K562 (cell line): Measurements from ENCODE around the gene TMEM270. TPM values are rescaled to one million over a fixed set of nuclear protein-coding genes. Genes with fewer than 3 reads are reported as not detected.

Experiments used
- ATAC-seq: fragments of 200-7000 bp; cut with Tn5 transposase; 3 replicates; pipeline ENCODE4 v1.9.1; 2020; ENCODE audit warnings: moderate library complexity
- BruUV-seq: library from RNA; stranded (reverse); fragments of 400-500 nt; replicated peaks from 2 replicates; lab custom pipeline; 2021; lab: Mats Ljungman, UMichigan
- CTCF ChIA-PET: fragments of 300-600 bp; formaldehyde crosslinking; extraction: SDS; loops from one replicate; lab custom pipeline; 2021; ENCODE audit warnings: low intra/inter-chr PET ratio; lab: Yijun Ruan, JAX
- POLR2A ChIA-PET: fragments of 300-600, 350-650 bp; sonication (Branson Sonifier 250); formaldehyde crosslinking; extraction: SDS; loops from one replicate; lab custom pipeline; 2021; ENCODE audit warnings: antibody characterized with exemption, inconsistent platforms; lab: Yijun Ruan, JAX
- DNase-seq, 4 experiments: peaks; one replicate each; pipeline versions ENCODE4 v3.0.0 to v3.0.0-alpha.2; 2011 to 2018; ENCODE audit warnings: low spot score in 3 of 4, mixed read lengths in 3 of 4; ENCODE audit errors: extremely low read depth in 1 of 4
- FAIRE-seq: peaks from 2 replicates; lab custom pipeline; 2011; peaks lifted over from hg19 to GRCh38; lab: Jason Lieb, UNC
- H2AFZ ChIP-seq: 2 replicates; pipeline ENCODE4 v1.6.0; 2011; ENCODE audit warnings: low read depth, low read length, control low read depth, inconsistent platforms
- H3K27ac ChIP-seq: fragments of 200-600 bp; 3 replicates; pipeline ENCODE4 v1.8.0; 2011; ENCODE audit warnings: low read depth, mild to moderate bottlenecking, control low read depth, inconsistent platforms, low read length, moderate library complexity, mixed read lengths; ENCODE audit errors: extremely low read depth
- H3K27me3 ChIP-seq, 2 experiments: fragments of 300-600 bp in 1 of 2; 2 replicates in 1 of 2; 3 replicates in 1 of 2; pipeline versions ENCODE4 v1.6.0 to v1.8.0; 2011; ENCODE audit warnings: inconsistent platforms in 2 of 2, low read length in 2 of 2, mild to moderate bottlenecking in 1 of 2, mixed read lengths in 1 of 2, moderate library complexity in 1 of 2; ENCODE audit not compliant: control insufficient read depth in 2 of 2, insufficient read depth in 2 of 2
- H3K36me3 ChIP-seq: fragments of 300-600 bp; 3 replicates; pipeline ENCODE4 v1.8.0; 2011; ENCODE audit warnings: mild to moderate bottlenecking, low read length, inconsistent platforms; ENCODE audit not compliant: control insufficient read depth, insufficient read depth
- H3K4me1 ChIP-seq, 2 experiments: fragments of 200-600 bp in 1 of 2; replicated peaks in 1 of 2; 2 replicates in 1 of 2; 3 replicates in 1 of 2; pipeline versions ENCODE4 v1.5.1 to v1.8.0; 2011; ENCODE audit warnings: inconsistent platforms in 2 of 2, low read length in 2 of 2, mild to moderate bottlenecking in 1 of 2, mixed read lengths in 1 of 2, moderate library complexity in 1 of 2; ENCODE audit not compliant: control insufficient read depth in 2 of 2, insufficient read depth in 2 of 2
- H3K4me2 ChIP-seq: 2 replicates; pipeline ENCODE4 v1.6.1; 2011; ENCODE audit warnings: low read length, control low read depth, inconsistent platforms, mixed read lengths; ENCODE audit not compliant: insufficient read depth
- H3K4me3 ChIP-seq: fragments of 200-600 bp; sonication (generic), shearing (Covaris generic); 2 replicates; pipeline ENCODE4 v1.5.1; 2016; ENCODE audit warnings: control low read depth, inconsistent platforms
- H3K79me2 ChIP-seq: fragments of 200-600 bp; 3 replicates; pipeline ENCODE4 v1.8.0; 2011; ENCODE audit warnings: low read length, inconsistent platforms; ENCODE audit not compliant: control insufficient read depth, insufficient read depth
- H3K9ac ChIP-seq, 2 experiments: 2 replicates each; pipeline versions ENCODE4 v1.6.0 to v1.6.1; 2011; ENCODE audit warnings: low read depth in 2 of 2, low read length in 2 of 2, control low read depth in 1 of 2, inconsistent platforms in 1 of 2, mild to moderate bottlenecking in 1 of 2, mixed read lengths in 1 of 2; ENCODE audit not compliant: insufficient read depth in 1 of 2
- H3K9me1 ChIP-seq: one replicate; pipeline ENCODE4 v1.6.0; 2011; ENCODE audit warnings: inconsistent platforms, mild to moderate bottlenecking, low read length, moderate library complexity; ENCODE audit not compliant: control insufficient read depth, insufficient read depth
- H3K9me3 ChIP-seq: replicated peaks from 2 replicates; pipeline ENCODE4 v1.5.1; 2011; ENCODE audit warnings: low read depth, low read length, inconsistent platforms; ENCODE audit not compliant: control insufficient read depth, insufficient read depth
- H4K20me1 ChIP-seq: replicated peaks from 2 replicates; pipeline ENCODE4 v1.6.1; 2011; ENCODE audit warnings: low read length, inconsistent platforms, mixed read lengths; ENCODE audit not compliant: control insufficient read depth, insufficient read depth
- C11orf30 ChIP-seq: fragments of 450-650 bp; IDR thresholded peaks from 2 replicates; pipeline ENCODE4 v1.6.1; 2016; ENCODE audit warnings: low read depth, mild to moderate bottlenecking
- DPF2 ChIP-seq: fragments of 450-650 bp; IDR thresholded peaks from 2 replicates; pipeline ENCODE4 v1.6.1; 2016
- EGR1 ChIP-seq: fragments of 450-650 bp; conservative IDR thresholded peaks from 2 replicates; pipeline ENCODE4 v1.6.1; 2017; ENCODE audit warnings: mild to moderate bottlenecking
- GATAD2B ChIP-seq: fragments of 450-650 bp; IDR thresholded peaks from 2 replicates; pipeline ENCODE4 v1.6.1; 2017; ENCODE audit warnings: mild to moderate bottlenecking, borderline replicate concordance
- POLR2AphosphoS2 ChIP-seq: IDR thresholded peaks from 2 replicates; pipeline ENCODE4 v1.6.1; 2012; ENCODE audit warnings: low read length, improper control_type of control experiment
- ZEB2 ChIP-seq: fragments of 450-650 bp; IDR thresholded peaks from 2 replicates; pipeline ENCODE4 v1.6.1; 2016
- ZFP36 ChIP-seq: fragments of 150-350 bp; IDR thresholded peaks from 2 replicates; pipeline ENCODE4 v1.6.1; 2018; ENCODE audit warnings: low read length, low read depth; ENCODE audit not compliant: partially characterized antibody
- WGBS: fragments of 100-300 bp; shearing (Covaris generic); methylation state at CpG from one replicate; pipeline ENCODE4 v1.1.6; 2016; ENCODE audit warnings: low coverage, mixed read lengths; ENCODE audit not compliant: insufficient coverage; ENCODE audit errors: missing lambda C conversion rate; 5-methylcytosine and 5-hydroxymethylcytosine counted together
- in situ Hi-C: fragments of 300-500 bp; cut with MboI; formaldehyde crosslinking; loops from 4 replicates; pipeline ENCODE4 v1.15.0; 2018; ENCODE audit warnings: inconsistent platforms, mixed read lengths
- intact Hi-C: fragments of 100-400 bp; cut with micrococcal nuclease; formaldehyde crosslinking; loops from 2 replicates; pipeline ENCODE4 v1.14.2; 2022
- polyA plus RNA-seq, 8 experiments: library from polyadenylated mRNA; depleted of rRNA in 4 of 8; stranded (reverse) in 5 of 8; unstranded in 3 of 8; fragments of >200 nt; fragmentation: Nextera tagmentation in 2 of 8; fragmentation: Illumina TruSeq in 1 of 8; extraction: Ambion mirVana in 2 of 8; extraction: Trizol in 1 of 8; gene quantifications; 2 replicates each; pipeline versions ENCODE4 v1.2.1 to v1.2.3, GENCODE V29; 2011 to 2014; ENCODE audit warnings: inconsistent platforms in 1 of 8, missing spikeins in 1 of 8
- total RNA-seq, 7 experiments: library from RNA; depleted of rRNA in 6 of 7; stranded (reverse); fragments of >200 nt in 6 of 7; fragmentation: Illumina TruSeq in 2 of 7; extraction: Trizol in 2 of 7; gene quantifications; 2 replicates each; pipeline versions ENCODE4 v1.2.1 to v1.2.3, GENCODE V29; 2011 to 2021; ENCODE audit warnings: low replicate concordance in 1 of 7
- TF ChIP-seq, protein P1 (sequence below), 2 experiments: fragments of 450-650 bp; IDR thresholded peaks; 2 replicates each; pipeline ENCODE4 v1.6.1; 2016; ENCODE audit warnings: mild to moderate bottlenecking in 2 of 2, borderline replicate concordance in 1 of 2, low read depth in 1 of 2, moderate library complexity in 1 of 2
- TF ChIP-seq, protein P2 (sequence below): fragments of 200-800 bp; sonication (Bioruptor generic); IDR thresholded peaks from 2 replicates; pipeline ENCODE4 v1.6.1; 2017; ENCODE audit warnings: missing genetic modification characterization, missing compliant biosample characterization
- TF ChIP-seq, protein P3 (sequence below), 2 experiments: fragments of 450-650 bp; conservative IDR thresholded peaks; 2 replicates each; pipeline ENCODE4 v1.6.1; 2017; ENCODE audit warnings: mild to moderate bottlenecking in 2 of 2, moderate library complexity in 2 of 2

TMEM270 gene
- total and polyA plus RNA-seq, 9 of the 15 experiments (the other 6 are each of a cell fraction or from before 2014, with no cell fraction given) = not detected

DNA sequence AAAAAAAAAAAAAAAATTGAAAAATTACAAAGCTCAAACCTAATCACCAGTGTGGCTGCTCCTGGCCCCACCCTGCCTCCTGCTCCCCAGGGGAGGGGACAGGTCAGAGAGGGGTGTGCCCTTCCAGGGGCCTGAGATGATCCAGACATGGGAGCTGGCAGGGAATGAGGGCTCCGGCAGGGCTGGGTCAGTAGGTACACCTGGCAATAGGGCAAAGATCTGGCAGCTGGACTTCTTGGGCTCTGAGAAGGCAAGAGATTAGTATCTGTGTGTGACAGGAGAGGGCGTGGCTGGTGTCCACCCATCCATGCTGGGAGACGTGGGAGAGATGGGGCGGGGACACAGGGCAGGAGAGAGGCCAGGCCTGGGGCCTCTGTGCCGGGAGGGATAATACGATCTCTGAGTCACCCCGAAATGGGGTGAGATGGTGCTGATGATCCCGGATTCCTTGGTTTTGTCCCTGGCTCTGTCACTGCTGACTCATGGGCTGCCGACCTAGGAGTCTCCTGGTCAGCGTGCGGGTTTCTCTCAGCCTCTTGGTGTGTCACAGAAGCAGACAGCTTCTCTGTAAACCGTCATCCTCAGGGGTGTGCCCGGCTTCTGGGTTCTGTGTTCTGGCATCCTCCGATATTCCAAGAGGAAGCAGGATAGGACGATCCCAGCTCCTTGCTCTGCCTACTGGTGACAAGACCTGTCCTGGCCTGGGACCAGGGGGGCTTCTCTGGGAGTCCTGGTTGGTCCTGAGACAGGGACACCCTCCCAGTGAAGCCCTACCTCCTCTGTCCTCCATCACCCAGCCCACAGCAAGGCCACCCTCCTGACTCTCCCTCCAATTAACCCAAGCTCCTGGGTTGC, 38.4 kb upstream of the TMEM270 start:
- H3K9ac ChIP-seq = peak overlapping the region; percentile 58 to 86
- POLR2A ChIA-PET = interaction anchor here (0.6 to 2.1 kb wide), 8 partner anchors 8 to 626 kb away, joined by 3 to 5 read pairs (median 4); partner anchors contain the start of gene METTL27
- peak; percentile 5 for TF ChIP-seq ZFP36
- TF ChIP-seq, protein P1, sequence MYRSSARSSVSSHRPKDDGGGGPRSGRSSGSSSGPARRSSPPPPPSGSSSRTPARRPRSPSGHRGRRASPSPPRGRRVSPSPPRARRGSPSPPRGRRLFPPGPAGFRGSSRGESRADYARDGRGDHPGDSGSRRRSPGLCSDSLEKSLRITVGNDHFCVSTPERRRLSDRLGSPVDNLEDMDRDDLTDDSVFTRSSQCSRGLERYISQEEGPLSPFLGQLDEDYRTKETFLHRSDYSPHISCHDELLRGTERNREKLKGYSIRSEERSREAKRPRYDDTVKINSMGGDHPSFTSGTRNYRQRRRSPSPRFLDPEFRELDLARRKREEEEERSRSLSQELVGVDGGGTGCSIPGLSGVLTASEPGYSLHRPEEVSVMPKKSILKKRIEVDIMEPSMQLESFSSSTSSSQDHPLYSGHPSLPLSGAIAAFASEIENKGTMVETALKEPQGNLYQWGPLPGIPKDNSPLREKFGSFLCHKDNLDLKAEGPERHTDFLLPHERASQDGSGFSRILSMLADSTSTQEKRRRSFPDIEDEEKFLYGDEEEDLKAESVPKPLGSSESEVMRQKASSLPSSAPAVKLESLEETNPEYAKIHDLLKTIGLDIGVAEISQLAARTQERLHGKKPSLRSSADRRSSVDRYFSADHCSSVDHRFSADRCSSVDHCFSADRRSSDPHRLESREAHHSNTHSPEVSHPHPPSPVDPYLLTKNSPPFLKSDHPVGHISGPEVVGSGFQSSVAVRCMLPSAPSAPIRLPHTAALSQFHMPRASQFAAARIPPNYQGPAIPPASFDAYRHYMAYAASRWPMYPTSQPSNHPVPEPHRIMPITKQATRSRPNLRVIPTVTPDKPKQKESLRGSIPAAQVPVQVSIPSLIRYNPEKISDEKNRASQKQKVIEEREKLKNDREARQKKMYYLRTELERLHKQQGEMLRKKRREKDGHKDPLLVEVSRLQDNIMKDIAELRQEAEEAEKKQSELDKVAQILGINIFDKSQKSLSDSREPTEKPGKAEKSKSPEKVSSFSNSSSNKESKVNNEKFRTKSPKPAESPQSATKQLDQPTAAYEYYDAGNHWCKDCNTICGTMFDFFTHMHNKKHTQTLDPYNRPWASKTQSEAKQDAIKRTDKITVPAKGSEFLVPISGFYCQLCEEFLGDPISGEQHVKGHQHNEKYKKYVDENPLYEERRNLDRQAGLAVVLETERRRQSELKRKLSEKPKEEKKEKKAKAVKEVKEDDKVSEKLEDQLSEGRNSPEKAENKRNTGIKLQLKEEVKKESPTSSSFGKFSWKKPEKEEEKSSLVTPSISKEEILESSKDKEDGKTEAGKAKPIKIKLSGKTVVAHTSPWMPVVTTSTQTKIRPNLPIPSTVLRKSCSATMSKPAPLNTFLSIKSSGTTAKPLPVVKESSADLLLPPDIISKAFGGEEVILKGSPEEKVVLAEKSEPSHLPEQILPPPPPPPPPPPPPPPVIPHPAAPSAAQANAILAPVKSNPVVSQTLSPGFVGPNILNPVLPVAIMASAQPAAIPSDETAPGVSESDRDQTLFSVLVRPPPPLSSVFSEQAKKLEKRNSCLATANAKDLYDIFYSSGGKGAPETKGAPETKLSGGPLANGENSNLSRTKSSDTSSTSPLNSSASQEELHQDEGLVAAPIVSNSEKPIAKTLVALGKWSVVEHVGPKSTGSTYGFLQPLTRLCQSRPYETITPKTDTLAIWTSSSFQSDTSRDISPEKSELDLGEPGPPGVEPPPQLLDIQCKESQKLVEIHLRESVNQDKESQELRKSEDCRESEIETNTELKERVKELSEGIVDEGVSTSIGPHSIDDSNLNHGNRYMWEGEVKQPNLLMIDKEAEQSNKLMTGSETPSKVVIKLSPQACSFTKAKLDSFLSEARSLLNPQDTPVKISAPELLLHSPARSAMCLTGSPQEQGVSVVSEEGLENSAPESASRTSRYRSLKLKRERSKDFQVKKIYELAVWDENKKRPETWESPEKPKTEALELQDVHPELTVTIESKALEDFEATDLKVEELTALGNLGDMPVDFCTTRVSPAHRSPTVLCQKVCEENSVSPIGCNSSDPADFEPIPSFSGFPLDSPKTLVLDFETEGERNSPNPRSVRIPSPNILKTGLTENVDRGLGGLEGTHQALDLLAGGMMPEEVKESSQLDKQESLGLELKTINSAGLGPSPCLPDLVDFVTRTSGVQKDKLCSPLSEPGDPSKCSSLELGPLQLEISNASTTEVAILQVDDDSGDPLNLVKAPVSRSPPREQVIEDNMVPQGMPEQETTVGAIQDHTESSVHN (IDR thresholded peaks at IDR 0.05; ENCODE audit: borderline replicate concordance in 1 of 2, low read depth in 1 of 2) = peak in 1 of 2 experiments; percentile 58; a peak in 1 of 4 replicates
- no peak for TF ChIP-seq POLR2AphosphoS2
- TF ChIP-seq GATAD2B = no peak
- TF ChIP-seq, protein P2, sequence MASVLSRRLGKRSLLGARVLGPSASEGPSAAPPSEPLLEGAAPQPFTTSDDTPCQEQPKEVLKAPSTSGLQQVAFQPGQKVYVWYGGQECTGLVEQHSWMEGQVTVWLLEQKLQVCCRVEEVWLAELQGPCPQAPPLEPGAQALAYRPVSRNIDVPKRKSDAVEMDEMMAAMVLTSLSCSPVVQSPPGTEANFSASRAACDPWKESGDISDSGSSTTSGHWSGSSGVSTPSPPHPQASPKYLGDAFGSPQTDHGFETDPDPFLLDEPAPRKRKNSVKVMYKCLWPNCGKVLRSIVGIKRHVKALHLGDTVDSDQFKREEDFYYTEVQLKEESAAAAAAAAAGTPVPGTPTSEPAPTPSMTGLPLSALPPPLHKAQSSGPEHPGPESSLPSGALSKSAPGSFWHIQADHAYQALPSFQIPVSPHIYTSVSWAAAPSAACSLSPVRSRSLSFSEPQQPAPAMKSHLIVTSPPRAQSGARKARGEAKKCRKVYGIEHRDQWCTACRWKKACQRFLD (CRISPR knock-in tag) = peak; percentile 92
- TF ChIP-seq EGR1 = peak; percentile 82
- TF ChIP-seq ZEB2 = peak; percentile 16; the same call in 1 of the 2 replicates
- TF ChIP-seq DPF2 = peak; percentile 92
- peak; percentile 90 for TF ChIP-seq C11orf30
- TF ChIP-seq, protein P3, sequence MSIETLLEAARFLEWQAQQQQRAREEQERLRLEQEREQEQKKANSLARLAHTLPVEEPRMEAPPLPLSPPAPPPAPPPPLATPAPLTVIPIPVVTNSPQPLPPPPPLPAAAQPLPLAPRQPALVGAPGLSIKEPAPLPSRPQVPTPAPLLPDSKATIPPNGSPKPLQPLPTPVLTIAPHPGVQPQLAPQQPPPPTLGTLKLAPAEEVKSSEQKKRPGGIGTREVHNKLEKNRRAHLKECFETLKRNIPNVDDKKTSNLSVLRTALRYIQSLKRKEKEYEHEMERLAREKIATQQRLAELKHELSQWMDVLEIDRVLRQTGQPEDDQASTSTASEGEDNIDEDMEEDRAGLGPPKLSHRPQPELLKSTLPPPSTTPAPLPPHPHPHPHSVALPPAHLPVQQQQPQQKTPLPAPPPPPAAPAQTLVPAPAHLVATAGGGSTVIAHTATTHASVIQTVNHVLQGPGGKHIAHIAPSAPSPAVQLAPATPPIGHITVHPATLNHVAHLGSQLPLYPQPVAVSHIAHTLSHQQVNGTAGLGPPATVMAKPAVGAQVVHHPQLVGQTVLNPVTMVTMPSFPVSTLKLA (conservative IDR thresholded peaks at IDR 0.05) = peak; percentile 66 to 87; a peak in 3 of 4 replicates

More for the DNA sequence above, 38.4 kb upstream of the TMEM270 start:
- BruUV-seq = no TSS peak
- Histone ChIP-seq H3K4me1 (peaks cover 25 to 27% of the 10 kb centered on the region in 2 experiments), H3K4me3 (no peak overlapping the region), H3K4me2 (peak overlapping the region; percentile 82), H2AFZ (peak overlapping the region; percentile 91), H3K27ac (peak overlapping the region; percentile 73), H3K9me3 (no peaks in the 10 kb centered on the region), H4K20me1 (no peaks in the 10 kb centered on the region), H3K36me3 (no peaks in the 10 kb centered on the region), H3K27me3 (no peaks in the 10 kb centered on the region), H3K9me1 (no peaks in the 10 kb centered on the region), H3K79me2 (no peaks in the 10 kb centered on the region)
- ATAC-seq (peak; percentile 99), FAIRE-seq (peak; percentile 99), DNase-seq (peak; percentile 96 to 99 (median 98))
- intact Hi-C loops (no loop called here), in situ Hi-C loops (no loop called here)
- 1% methylated on average over 15 of the region's 15 CpGs for WGBS
- CTCF ChIA-PET = no interaction called here
